GM12878 (cell line): Measurements from ENCODE around the gene MB. TPM values are rescaled to one million over a fixed set of nuclear protein-coding genes. Genes with fewer than 3 reads are reported as not detected.

Experiments used
- ATAC-seq: fragments of 200-7000 bp; cut with Tn5 transposase; 3 replicates; pipeline ENCODE4 v1.9.1; 2020; ENCODE audit warnings: mild to moderate bottlenecking, moderate library complexity
- BruUV-seq: library from RNA; stranded (reverse); fragments of 400-500 nt; replicated peaks from 2 replicates; lab custom pipeline; 2021; lab: Mats Ljungman, UMichigan
- CTCF ChIA-PET: fragments of 300-600 bp; sonication (Branson Sonifier 250); formaldehyde crosslinking; extraction: SDS; loops from one replicate; lab custom pipeline; 2021; ENCODE audit warnings: inconsistent platforms; lab: Yijun Ruan, JAX
- POLR2A ChIA-PET: fragments of 350-600 bp; formaldehyde crosslinking; extraction: SDS; loops from one replicate; lab custom pipeline; 2021; ENCODE audit warnings: inconsistent platforms; lab: Charles Lee
- RAD21 ChIA-PET: fragments of 300-600 bp; sonication (Branson Sonifier 250); formaldehyde crosslinking; loops from one replicate; lab custom pipeline; 2023; ENCODE audit warnings: antibody characterized with exemption; ENCODE audit not compliant: unreplicated experiment; lab: Charles Lee
- SMC1A ChIA-PET: fragments of 300-600 bp; sonication (Branson Sonifier 250); formaldehyde crosslinking; loops from one replicate; lab custom pipeline; 2023; ENCODE audit not compliant: unreplicated experiment, uncharacterized antibody; lab: Charles Lee
- DNase-seq: peaks from one replicate; pipeline ENCODE4 v3.0.0-alpha.2; 2011; ENCODE audit warnings: low read depth, low spot score
- FAIRE-seq: peaks from 3 replicates; lab custom pipeline; 2011; peaks lifted over from hg19 to GRCh38; lab: Jason Lieb, UNC
- H2AFZ ChIP-seq: 2 replicates; pipeline ENCODE4 v1.6.0; 2011; ENCODE audit warnings: low read depth, low read length, control low read depth; ENCODE audit not compliant: control insufficient read depth
- H3K27ac ChIP-seq: 2 replicates; pipeline ENCODE4 v1.5.1; 2011; ENCODE audit warnings: control low read depth; ENCODE audit not compliant: control insufficient read depth, insufficient read depth
- H3K27me3 ChIP-seq, 2 experiments: replicated peaks in 1 of 2; 2 replicates each; pipeline versions ENCODE4 v1.6.0 to v1.6.1; 2011; ENCODE audit warnings: low read length in 1 of 2; ENCODE audit not compliant: control insufficient read depth in 2 of 2, insufficient read depth in 2 of 2
- H3K36me3 ChIP-seq, 2 experiments: 2 replicates each; pipeline ENCODE4 v1.5.1; 2011; ENCODE audit warnings: low read length in 1 of 2; ENCODE audit not compliant: control insufficient read depth in 2 of 2, insufficient read depth in 2 of 2
- H3K4me1 ChIP-seq: 2 replicates; pipeline ENCODE4 v1.6.1; 2011; ENCODE audit warnings: mild to moderate bottlenecking, low read length, moderate library complexity, mixed read lengths; ENCODE audit not compliant: control insufficient read depth, insufficient read depth
- H3K4me2 ChIP-seq: 2 replicates; pipeline ENCODE4 v1.6.0; 2011; ENCODE audit warnings: control low read depth; ENCODE audit not compliant: control insufficient read depth, insufficient read depth
- H3K4me3 ChIP-seq: fragments of 200-600 bp; sonication (generic); 2 replicates; pipeline ENCODE4 v1.5.1; 2016
- H3K79me2 ChIP-seq: 2 replicates; pipeline ENCODE4 v1.6.0; 2011; ENCODE audit warnings: low read length; ENCODE audit not compliant: control insufficient read depth, insufficient read depth
- H3K9ac ChIP-seq: 2 replicates; pipeline ENCODE4 v1.8.0; 2011; ENCODE audit warnings: low read length, control low read depth, mixed read lengths; ENCODE audit not compliant: control insufficient read depth, insufficient read depth
- H3K9me3 ChIP-seq: replicated peaks from 3 replicates; pipeline ENCODE4 v1.5.1; 2011; ENCODE audit warnings: mild to moderate bottlenecking, low read length; ENCODE audit not compliant: control insufficient read depth, insufficient read depth
- H4K20me1 ChIP-seq: 2 replicates; pipeline ENCODE4 v1.6.0; 2011; ENCODE audit not compliant: control insufficient read depth, insufficient read depth
- CBX3 ChIP-seq: fragments of 200-600 bp; sonication (generic); IDR thresholded peaks from 2 replicates; pipeline ENCODE4 v1.6.1; 2016; ENCODE audit warnings: low read depth, borderline replicate concordance
- ESRRA ChIP-seq: IDR thresholded peaks from 2 replicates; pipeline ENCODE4 v1.6.1; 2012; ENCODE audit warnings: mild to moderate bottlenecking, low read length, improper control_type of control experiment
- EZH2 ChIP-seq: IDR thresholded peaks from 2 replicates; pipeline ENCODE4 v1.6.1; 2012; ENCODE audit warnings: low read depth, mild to moderate bottlenecking, control low read depth, inconsistent platforms, low read length, borderline replicate concordance; ENCODE audit not compliant: control insufficient read depth
- HDGF ChIP-seq: fragments of 450-650 bp; IDR thresholded peaks from 2 replicates; pipeline ENCODE4 v1.6.1; 2016; ENCODE audit warnings: antibody characterized with exemption
- IKZF1 ChIP-seq: fragments of 450-650 bp; conservative IDR thresholded peaks from 2 replicates; pipeline ENCODE4 v1.6.1; 2017; ENCODE audit warnings: antibody characterized with exemption, mild to moderate bottlenecking
- RAD51 ChIP-seq: fragments of 450-650 bp; IDR thresholded peaks from 2 replicates; pipeline ENCODE4 v1.6.1; 2016; ENCODE audit warnings: moderate library complexity, mild to moderate bottlenecking, inconsistent platforms
- RUNX3 ChIP-seq: IDR thresholded peaks from 2 replicates; pipeline ENCODE4 v1.6.1; 2012; ENCODE audit warnings: low read length, inconsistent platforms
- TARDBP ChIP-seq: IDR thresholded peaks from 2 replicates; pipeline ENCODE4 v1.6.1; 2016; ENCODE audit warnings: borderline replicate concordance
- TBL1XR1 ChIP-seq: IDR thresholded peaks from 2 replicates; pipeline ENCODE4 v1.6.1; 2012; ENCODE audit warnings: low read depth, low read length, improper control_type of control experiment
- ZNF622 ChIP-seq: fragments of 450-650 bp; IDR thresholded peaks from 2 replicates; pipeline ENCODE4 v1.6.1; 2017; ENCODE audit warnings: mild to moderate bottlenecking, inconsistent platforms
- WGBS: methylation state at CpG from one replicate; pipeline ENCODE4 v1.1.6; 2016; ENCODE audit warnings: low lambda C conversion rate; ENCODE audit not compliant: insufficient replicate concordance, insufficient coverage; ENCODE audit errors: missing lambda C conversion rate; 5-methylcytosine and 5-hydroxymethylcytosine counted together
- in situ Hi-C: fragments of 300-500 bp; cut with MboI; formaldehyde crosslinking; loops from 9 replicates; pipeline ENCODE4 v1.14.3; 2018; ENCODE audit warnings: mixed read lengths
- intact Hi-C: fragments of 100-400 bp; cut with micrococcal nuclease; formaldehyde crosslinking; loops from one replicate; pipeline ENCODE4 v1.14.2; 2022; ENCODE audit not compliant: unreplicated experiment
- polyA plus RNA-seq, 11 experiments: library from polyadenylated mRNA; depleted of rRNA in 4 of 11; unstranded in 6 of 11; stranded (reverse) in 5 of 11; fragments of >200 nt; fragmentation: Nextera tagmentation in 4 of 11; fragmentation: Illumina TruSeq in 1 of 11; extraction: Ambion mirVana in 4 of 11; extraction: Trizol in 1 of 11; gene quantifications; 1 replicate in 1 of 11; 2 replicates in 10 of 11; pipeline versions ENCODE4 v1.2.1 to v1.2.3, GENCODE V29; 2011 to 2016; ENCODE audit warnings: inconsistent platforms in 2 of 11, missing spikeins in 2 of 11, low read depth in 1 of 11
- total RNA-seq, 4 experiments: library from RNA; depleted of rRNA in 3 of 4; stranded (reverse); fragments of >200 nt in 3 of 4; fragmentation: Illumina TruSeq in 1 of 4; extraction: Trizol in 1 of 4; gene quantifications; 2 replicates each; pipeline versions ENCODE4 v1.2.1 to v1.2.3, GENCODE V29; 2013 to 2021
- TF ChIP-seq, protein P1 (sequence below): fragments of 450-650 bp; IDR thresholded peaks from 2 replicates; pipeline ENCODE4 v1.6.1; 2017; ENCODE audit warnings: mild to moderate bottlenecking
- TF ChIP-seq, protein P2 (sequence below): fragments of 450-650 bp; formaldehyde crosslinking; IDR thresholded peaks from 2 replicates; pipeline ENCODE4 v1.4.0; 2022; ENCODE audit warnings: mild to moderate bottlenecking, moderate library complexity
- TF ChIP-seq, protein P3 (sequence below): fragments of 450-650 bp; IDR thresholded peaks from 2 replicates; pipeline ENCODE4 v1.6.1; 2017; ENCODE audit warnings: low read depth, mild to moderate bottlenecking, moderate library complexity
- TF ChIP-seq, protein P4 (sequence below): IDR thresholded peaks from 2 replicates; pipeline ENCODE4 v1.6.1; 2012; ENCODE audit warnings: low read depth, low read length, improper control_type of control experiment
- TF ChIP-seq, protein P5 (sequence below): IDR thresholded peaks from 2 replicates; pipeline ENCODE4 v1.6.1; 2011; ENCODE audit warnings: borderline replicate concordance, low read depth, mild to moderate bottlenecking, moderate library complexity, low read length; ENCODE audit not compliant: insufficient read depth, poor library complexity, severe bottlenecking

MB gene
- total and polyA plus RNA-seq, 10 of the 15 experiments (the other 5 are each of a cell fraction or from before 2014, with no cell fraction given): 0.09 to 0.41 (median 0.23) TPM; not detected in 3

DNA sequence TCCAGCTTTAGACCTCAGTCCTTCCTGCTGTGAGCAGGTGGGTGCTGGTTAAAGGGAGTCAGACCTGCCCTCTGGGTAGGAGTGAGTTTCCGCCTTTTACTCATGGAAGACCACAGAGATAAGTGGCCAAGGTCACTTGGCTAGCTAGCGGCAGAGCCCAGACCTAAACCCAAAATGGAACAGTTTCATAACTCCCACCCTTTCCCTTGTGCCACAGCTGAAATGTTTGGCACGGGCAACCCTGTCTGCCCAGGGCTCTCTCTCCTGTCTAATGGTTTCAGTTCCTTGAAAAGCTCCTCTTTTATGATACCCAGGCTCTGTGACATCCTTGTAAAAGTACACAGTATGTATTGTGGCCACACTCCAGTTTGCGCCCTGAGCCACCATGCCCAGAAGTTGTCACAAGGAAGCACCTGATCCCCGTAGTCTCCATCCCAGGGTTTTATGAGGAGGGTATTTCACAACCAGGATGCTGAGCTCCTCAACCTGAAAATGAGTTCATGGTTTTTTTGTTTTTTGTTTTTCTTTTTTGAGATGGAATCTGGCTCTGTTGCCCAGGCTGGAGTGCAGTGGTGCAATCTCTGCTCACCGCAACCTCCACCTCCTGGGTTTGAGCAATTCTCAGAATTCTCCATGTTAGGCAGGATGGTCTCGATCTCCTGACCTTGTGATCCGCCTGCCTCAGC lies 5.1 kb downstream of the MB start:
- SMC1A ChIA-PET: interaction anchor here (0.6 to 1.7 kb wide), 2 partner anchors 16 to 145 kb away, joined by 3 to 6 read pairs; no protein-coding TSS in a partner anchor
- Histone ChIP-seq H3K4me3 (no peak overlapping the region), H3K4me2 (no peak overlapping the region), H3K9me3 (no peaks in the 10 kb centered on the region), H3K9ac (no peak overlapping the region), H3K4me1 (peaks cover 10% of the 10 kb centered on the region; the same call in 1 of the 2 replicates), H3K27me3 (peaks cover 4 to 5% of the 10 kb centered on the region in 2 experiments; a peak in 3 of 4 replicates), H3K36me3 (no peaks in the 10 kb centered on the region), H3K27ac (no peak overlapping the region), H3K79me2 (no peaks in the 10 kb centered on the region), H2AFZ (no peak overlapping the region), H4K20me1 (peaks cover 3% of the 10 kb centered on the region; the same call in 1 of the 2 replicates)
- peak; percentile 32 for DNase-seq
- intact Hi-C loops: no loop called here
- WGBS: 22% methylated on average over 8 of the region's 8 CpGs
- CTCF ChIA-PET: interaction anchor here (1.0 to 1.9 kb wide), 4 partner anchors 15 to 512 kb away, joined by 3 to 6 read pairs (median 4); no protein-coding TSS in a partner anchor
- ATAC-seq: peak; percentile 75
- FAIRE-seq: no peak
- RAD21 ChIA-PET: interaction anchor here (1.1 kb wide), 1 partner anchor 261 kb away, joined by 3 read pairs; no protein-coding TSS in a partner anchor
- POLR2A ChIA-PET: no interaction called here
- BruUV-seq: no TSS peak
- in situ Hi-C loops: no loop called here
- TF ChIP-seq ZNF622 (no peak), EZH2 (no peak), TARDBP (no peak), ESRRA (no peak), TBL1XR1 (no peak), RAD51 (no peak), CBX3 (no peak), RUNX3 (peak; percentile 50), HDGF (no peak), IKZF1 (peak; percentile 35; the same call in 1 of the 2 replicates)
- TF ChIP-seq, protein P1, sequence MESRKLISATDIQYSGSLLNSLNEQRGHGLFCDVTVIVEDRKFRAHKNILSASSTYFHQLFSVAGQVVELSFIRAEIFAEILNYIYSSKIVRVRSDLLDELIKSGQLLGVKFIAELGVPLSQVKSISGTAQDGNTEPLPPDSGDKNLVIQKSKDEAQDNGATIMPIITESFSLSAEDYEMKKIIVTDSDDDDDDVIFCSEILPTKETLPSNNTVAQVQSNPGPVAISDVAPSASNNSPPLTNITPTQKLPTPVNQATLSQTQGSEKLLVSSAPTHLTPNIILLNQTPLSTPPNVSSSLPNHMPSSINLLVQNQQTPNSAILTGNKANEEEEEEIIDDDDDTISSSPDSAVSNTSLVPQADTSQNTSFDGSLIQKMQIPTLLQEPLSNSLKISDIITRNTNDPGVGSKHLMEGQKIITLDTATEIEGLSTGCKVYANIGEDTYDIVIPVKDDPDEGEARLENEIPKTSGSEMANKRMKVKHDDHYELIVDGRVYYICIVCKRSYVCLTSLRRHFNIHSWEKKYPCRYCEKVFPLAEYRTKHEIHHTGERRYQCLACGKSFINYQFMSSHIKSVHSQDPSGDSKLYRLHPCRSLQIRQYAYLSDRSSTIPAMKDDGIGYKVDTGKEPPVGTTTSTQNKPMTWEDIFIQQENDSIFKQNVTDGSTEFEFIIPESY: no peak
- TF ChIP-seq, protein P2, sequence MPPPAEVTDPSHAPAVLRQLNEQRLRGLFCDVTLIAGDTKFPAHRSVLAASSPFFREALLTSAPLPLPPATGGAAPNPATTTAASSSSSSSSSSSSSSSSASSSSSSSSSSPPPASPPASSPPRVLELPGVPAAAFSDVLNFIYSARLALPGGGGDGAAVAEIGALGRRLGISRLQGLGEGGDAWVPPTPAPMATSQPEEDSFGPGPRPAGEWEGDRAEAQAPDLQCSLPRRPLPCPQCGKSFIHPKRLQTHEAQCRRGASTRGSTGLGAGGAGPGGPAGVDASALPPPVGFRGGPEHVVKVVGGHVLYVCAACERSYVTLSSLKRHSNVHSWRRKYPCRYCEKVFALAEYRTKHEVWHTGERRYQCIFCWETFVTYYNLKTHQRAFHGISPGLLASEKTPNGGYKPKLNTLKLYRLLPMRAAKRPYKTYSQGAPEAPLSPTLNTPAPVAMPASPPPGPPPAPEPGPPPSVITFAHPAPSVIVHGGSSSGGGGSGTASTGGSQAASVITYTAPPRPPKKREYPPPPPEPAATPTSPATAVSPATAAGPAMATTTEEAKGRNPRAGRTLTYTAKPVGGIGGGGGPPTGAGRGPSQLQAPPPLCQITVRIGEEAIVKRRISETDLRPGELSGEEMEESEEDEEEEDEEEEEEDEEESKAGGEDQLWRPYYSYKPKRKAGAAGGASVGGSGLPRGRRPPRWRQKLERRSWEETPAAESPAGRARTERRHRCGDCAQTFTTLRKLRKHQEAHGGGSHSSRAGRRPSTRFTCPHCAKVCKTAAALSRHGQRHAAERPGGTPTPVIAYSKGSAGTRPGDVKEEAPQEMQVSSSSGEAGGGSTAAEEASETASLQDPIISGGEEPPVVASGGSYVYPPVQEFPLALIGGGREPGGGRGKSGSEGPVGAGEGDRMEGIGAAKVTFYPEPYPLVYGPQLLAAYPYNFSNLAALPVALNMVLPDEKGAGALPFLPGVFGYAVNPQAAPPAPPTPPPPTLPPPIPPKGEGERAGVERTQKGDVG (CRISPR knock-in tag): no peak
- TF ChIP-seq, protein P3, sequence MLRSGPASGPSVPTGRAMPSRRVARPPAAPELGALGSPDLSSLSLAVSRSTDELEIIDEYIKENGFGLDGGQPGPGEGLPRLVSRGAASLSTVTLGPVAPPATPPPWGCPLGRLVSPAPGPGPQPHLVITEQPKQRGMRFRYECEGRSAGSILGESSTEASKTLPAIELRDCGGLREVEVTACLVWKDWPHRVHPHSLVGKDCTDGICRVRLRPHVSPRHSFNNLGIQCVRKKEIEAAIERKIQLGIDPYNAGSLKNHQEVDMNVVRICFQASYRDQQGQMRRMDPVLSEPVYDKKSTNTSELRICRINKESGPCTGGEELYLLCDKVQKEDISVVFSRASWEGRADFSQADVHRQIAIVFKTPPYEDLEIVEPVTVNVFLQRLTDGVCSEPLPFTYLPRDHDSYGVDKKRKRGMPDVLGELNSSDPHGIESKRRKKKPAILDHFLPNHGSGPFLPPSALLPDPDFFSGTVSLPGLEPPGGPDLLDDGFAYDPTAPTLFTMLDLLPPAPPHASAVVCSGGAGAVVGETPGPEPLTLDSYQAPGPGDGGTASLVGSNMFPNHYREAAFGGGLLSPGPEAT: no peak
- TF ChIP-seq, protein P4, sequence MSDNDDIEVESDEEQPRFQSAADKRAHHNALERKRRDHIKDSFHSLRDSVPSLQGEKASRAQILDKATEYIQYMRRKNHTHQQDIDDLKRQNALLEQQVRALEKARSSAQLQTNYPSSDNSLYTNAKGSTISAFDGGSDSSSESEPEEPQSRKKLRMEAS: no peak
- TF ChIP-seq, protein P5, sequence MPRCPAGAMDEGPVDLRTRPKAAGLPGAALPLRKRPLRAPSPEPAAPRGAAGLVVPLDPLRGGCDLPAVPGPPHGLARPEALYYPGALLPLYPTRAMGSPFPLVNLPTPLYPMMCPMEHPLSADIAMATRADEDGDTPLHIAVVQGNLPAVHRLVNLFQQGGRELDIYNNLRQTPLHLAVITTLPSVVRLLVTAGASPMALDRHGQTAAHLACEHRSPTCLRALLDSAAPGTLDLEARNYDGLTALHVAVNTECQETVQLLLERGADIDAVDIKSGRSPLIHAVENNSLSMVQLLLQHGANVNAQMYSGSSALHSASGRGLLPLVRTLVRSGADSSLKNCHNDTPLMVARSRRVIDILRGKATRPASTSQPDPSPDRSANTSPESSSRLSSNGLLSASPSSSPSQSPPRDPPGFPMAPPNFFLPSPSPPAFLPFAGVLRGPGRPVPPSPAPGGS: no peak
